MCF 10A (cell line): ENCODE data around the gene KRT20. TPM values are rescaled to one million over a fixed set of nuclear protein-coding genes. Genes with fewer than 3 reads are reported as not detected.

Experiments used
- BruUV-seq: library from RNA; stranded (reverse); fragments of 400-500 nt; replicated peaks from 2 replicates; lab custom pipeline; 2021; lab: Mats Ljungman, UMichigan
- CTCF ChIA-PET: fragments of 300-600 bp; sonication (Branson Sonifier 250); formaldehyde crosslinking; extraction: SDS; loops from one replicate; lab custom pipeline; 2021; ENCODE audit warnings: antibody characterized with exemption, inconsistent platforms; lab: Yijun Ruan, JAX
- POLR2A ChIA-PET: fragments of 300-600, 350-650 bp; sonication (Branson Sonifier 250); formaldehyde crosslinking; extraction: SDS; loops from one replicate; lab custom pipeline; 2020; ENCODE audit warnings: antibody characterized with exemption, inconsistent platforms; lab: Yijun Ruan, JAX
- DNase-seq: peaks from one replicate; pipeline ENCODE4 v3.0.0-alpha.2; 2018; ENCODE audit not compliant: unreplicated experiment
- H3K27ac Mint-ChIP-seq: one replicate; pipeline ENCODE4 v1.8.0; 2022; ENCODE audit warnings: mild to moderate bottlenecking, low read depth, mixed read lengths; ENCODE audit not compliant: unreplicated experiment
- H3K27me3 Mint-ChIP-seq: one replicate; pipeline ENCODE4 v1.8.0; 2022; ENCODE audit warnings: mixed read lengths; ENCODE audit not compliant: insufficient read depth, unreplicated experiment
- H3K36me3 Mint-ChIP-seq: one replicate; pipeline ENCODE4 v1.8.0; 2022; ENCODE audit warnings: mild to moderate bottlenecking, moderate library complexity, mixed read lengths; ENCODE audit not compliant: insufficient read depth, unreplicated experiment
- H3K4me1 Mint-ChIP-seq: one replicate; pipeline ENCODE4 v1.8.0; 2022; ENCODE audit warnings: mixed read lengths; ENCODE audit not compliant: insufficient read depth, unreplicated experiment
- H3K4me3 Mint-ChIP-seq: one replicate; pipeline ENCODE4 v1.8.0; 2022; ENCODE audit warnings: mild to moderate bottlenecking, moderate library complexity, mixed read lengths; ENCODE audit not compliant: unreplicated experiment
- H3K9me3 Mint-ChIP-seq: one replicate; pipeline ENCODE4 v1.8.0; 2022; ENCODE audit warnings: mixed read lengths; ENCODE audit not compliant: unreplicated experiment
- CTCF ChIP-seq: fragments of 200-600 bp; IDR thresholded peaks from one replicate; pipeline ENCODE4 v1.8.0; 2022; ENCODE audit warnings: antibody characterized with exemption, mild to moderate bottlenecking; ENCODE audit not compliant: unreplicated experiment
- intact Hi-C: fragments of 100-400 bp; cut with micrococcal nuclease; formaldehyde crosslinking; loops from 2 replicates; pipeline ENCODE4 v1.14.1; 2022
- total RNA-seq: library from RNA; stranded (reverse); gene quantifications from 2 replicates; pipeline ENCODE4 v1.2.3, GENCODE V29; 2022

KRT20 gene
- total RNA-seq, 1 experiment from 2014 or later, result not detected

GRCh38 chr17:40909755-40910154 is 24.7 kb upstream of the KRT20 start:
- POLR2A ChIA-PET, result interaction anchor here (0.6 to 3.8 kb wide), 27 partner anchors 43 to 779 kb away, joined by 3 to 41 read pairs (median 4); partner anchors contain the start of genes EIF1, KRT15 and KRT17
- Mint-ChIP-seq H3K27ac (peak overlapping the region; percentile 91), H3K36me3 (no peaks in the 10 kb centered on the region), H3K4me1 (peaks cover 16% of the 10 kb centered on the region), H3K9me3 (no peaks in the 10 kb centered on the region), H3K27me3 (no peaks in the 10 kb centered on the region), H3K4me3 (peak overlapping the region; percentile 61)
- intact Hi-C loops, result loop anchor here (1.0 to 10.0 kb wide), 13 partner anchors 53 to 757 kb away; partner anchors contain the start of genes KRTAP2-3, KRTAP2-4 and KRTAP4-6
- BruUV-seq, result no TSS peak
- TF ChIP-seq CTCF, result no peak
- CTCF ChIA-PET, result interaction anchor here (0.6 to 5.9 kb wide), 21 partner anchors 15 to 758 kb away, joined by 3 to 57 read pairs (median 4); no protein-coding TSS in a partner anchor
- peak; percentile 72 for DNase-seq

- peaks cover 16% of the 10 kb centered on the region for H3K4me1 Mint-ChIP-seq
- DNase-seq, result peak; percentile 96
- H3K27me3 Mint-ChIP-seq, result no peaks in the 10 kb centered on the region
- TF ChIP-seq CTCF, result peak; percentile 71
- H3K4me3 Mint-ChIP-seq, result peak overlapping the region; percentile 61
- CTCF ChIA-PET, result interaction anchor here (0.6 to 5.9 kb wide), 15 partner anchors 15 to 753 kb away, joined by 3 to 57 read pairs (median 5); no protein-coding TSS in a partner anchor
- peak overlapping the region; percentile 91 for H3K27ac Mint-ChIP-seq
- BruUV-seq, result no TSS peak
- intact Hi-C loops, result loop anchor here (1.0 to 10.0 kb wide), 12 partner anchors 53 to 757 kb away; partner anchors contain the start of gene KRTAP4-6
- POLR2A ChIA-PET, result interaction anchor here (0.6 to 3.8 kb wide), 23 partner anchors 43 to 779 kb away, joined by 3 to 41 read pairs (median 4); partner anchors contain the start of genes EIF1 and KRT15
- H3K9me3 Mint-ChIP-seq, result no peaks in the 10 kb centered on the region
- peaks cover under 1% of the 10 kb centered on the region for H3K36me3 Mint-ChIP-seq
Measured at GRCh38 chr17:40909351-40909750, 24.3 kb upstream of the KRT20 start.

GRCh38 chr17:40906613-40907012 is 21.6 kb upstream of the KRT20 start:
- no peaks in the 10 kb centered on the region for H3K27me3 Mint-ChIP-seq
- H3K4me1 Mint-ChIP-seq, result peaks cover 35% of the 10 kb centered on the region
- no peaks in the 10 kb centered on the region for H3K9me3 Mint-ChIP-seq
- POLR2A ChIA-PET, result interaction anchor here (0.8 kb wide), 1 partner anchor 8 kb away, joined by 4 read pairs; no protein-coding TSS in a partner anchor
- peaks cover 7% of the 10 kb centered on the region for H3K36me3 Mint-ChIP-seq
- intact Hi-C loops, result loop anchor here (5.0 to 10.0 kb wide), 2 partner anchors 282 to 741 kb away; no protein-coding TSS in a partner anchor
- H3K4me3 Mint-ChIP-seq, result no peak overlapping the region
- no TSS peak for BruUV-seq
- no peak overlapping the region for H3K27ac Mint-ChIP-seq
- CTCF ChIA-PET, result interaction anchor here (0.5 to 5.9 kb wide), 10 partner anchors 46 to 756 kb away, joined by 3 to 57 read pairs (median 3); no protein-coding TSS in a partner anchor
- TF ChIP-seq CTCF, result no peak
- DNase-seq, result no peak

GRCh38 chr17:40905370-40905769 is 20.3 kb upstream of the KRT20 start:
- Mint-ChIP-seq H3K36me3 (peaks cover 7% of the 10 kb centered on the region), H3K27me3 (no peaks in the 10 kb centered on the region), H3K27ac (no peak overlapping the region), H3K4me3 (no peak overlapping the region), H3K4me1 (peaks cover 33% of the 10 kb centered on the region), H3K9me3 (no peaks in the 10 kb centered on the region)
- no TSS peak for BruUV-seq
- intact Hi-C loops, result loop anchor here (5.0 to 10.0 kb wide), 2 partner anchors 281 to 742 kb away; no protein-coding TSS in a partner anchor
- POLR2A ChIA-PET, result interaction anchor here (1.2 kb wide), 1 partner anchor 783 kb away, joined by 5 read pairs; no protein-coding TSS in a partner anchor
- CTCF ChIA-PET, result interaction anchor here (0.5 to 1.8 kb wide), 2 partner anchors 644 to 818 kb away, joined by 3 to 14 read pairs; no protein-coding TSS in a partner anchor
- DNase-seq, result no peak
- no peak for TF ChIP-seq CTCF
